CD1c-positive myeloid dendritic cell (primary cell): ENCODE data around the gene DAD1.
"Not testable (repeated sequence)": the region's sequence is repeated elsewhere in the genome, so short reads cannot be mapped to it uniquely, and the experiment has no call there.

Experiments used
- DNase-seq: peaks from one replicate; pipeline ENCODE4 v3.0.0-alpha.2; 2016; ENCODE audit errors: extremely low spot score

DAD1 gene

GRCh38 chr14:22589096-22589839 lies at the start of gene DAD1:
DAD1 (minus strand) TSS chr14:22589224; CDS start chr14:22589157, 67 bp downstream.
- DNase-seq, result peak; percentile 100

DNA sequence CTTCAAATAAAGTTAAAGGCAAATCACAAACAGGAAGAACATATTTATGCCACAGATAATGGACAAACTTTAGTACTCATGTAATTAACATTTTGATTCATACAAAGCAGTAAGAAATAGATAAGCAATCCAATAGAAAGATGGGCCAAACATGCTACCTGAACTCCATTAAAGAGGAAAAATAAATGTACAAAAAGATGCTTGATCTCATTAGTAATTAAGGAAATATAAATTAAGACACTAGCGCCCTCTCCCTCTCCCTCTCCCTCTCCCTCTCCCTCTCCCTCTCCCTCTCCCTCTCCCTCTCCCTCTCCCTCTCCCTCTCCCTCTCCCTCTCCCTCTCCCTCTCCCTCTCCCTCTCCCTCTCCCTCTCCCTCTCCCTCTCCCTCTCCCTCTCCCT lies 47.0 kb upstream of the DAD1 start:
- DNase-seq, result not testable (repeated sequence)

DNA sequence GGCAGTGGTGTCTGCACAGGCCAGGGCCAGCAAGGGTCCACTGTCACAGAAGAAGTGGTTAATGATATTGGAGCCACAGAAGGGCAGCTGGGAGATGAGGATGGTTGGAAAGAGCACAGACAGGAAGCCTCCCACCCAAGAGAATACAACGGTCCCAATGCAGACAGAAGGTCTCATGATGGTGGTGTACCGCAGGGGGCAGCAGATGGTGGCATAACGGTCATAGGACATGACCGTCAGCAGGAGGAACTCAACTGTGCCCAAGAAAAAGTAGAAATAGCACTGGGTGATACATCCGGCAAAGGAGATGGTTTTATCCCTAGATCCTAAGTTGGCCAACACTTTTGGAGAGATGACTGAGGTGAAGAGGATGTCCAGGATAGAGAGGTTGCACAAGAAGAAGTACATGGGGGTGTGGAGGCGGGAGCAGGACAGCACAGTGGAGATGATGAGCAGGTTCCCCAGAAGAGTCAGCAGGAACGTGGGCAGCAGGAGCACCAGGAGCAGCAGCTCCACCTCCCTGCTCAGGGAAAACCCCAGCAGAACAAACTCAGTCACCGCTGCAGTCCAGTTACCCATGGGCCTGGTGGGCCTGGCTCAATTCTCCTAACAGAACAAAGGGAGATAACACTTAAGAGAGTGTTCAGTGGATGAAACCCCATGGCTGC lies 45.3 kb upstream of the DAD1 start:
- DNase-seq, result no peak

- DNase-seq, result no peak
These were observed 41.5 kb upstream of the DAD1 start for GRCh38 chr14:22630486-22630885.

DNA sequence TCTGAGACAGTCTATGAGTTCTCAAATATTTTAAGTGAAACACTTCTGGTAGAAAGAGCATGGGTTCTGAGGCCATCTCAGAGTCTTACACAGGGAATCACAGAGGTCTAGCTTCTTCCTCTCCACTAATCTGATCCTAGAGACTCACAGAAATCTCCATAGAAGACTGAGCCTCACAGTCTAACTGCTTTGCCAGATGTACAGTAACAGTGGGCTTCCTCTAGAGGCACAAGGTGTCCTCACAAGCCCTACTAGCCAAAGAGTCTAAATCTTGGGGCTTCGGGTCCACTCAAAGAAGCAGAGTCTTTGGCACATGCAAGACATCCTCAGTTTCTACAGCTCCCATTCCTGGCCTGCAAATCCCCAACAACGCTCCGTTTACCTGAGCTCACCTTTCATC lies 41.0 kb upstream of the DAD1 start:
- no peak for DNase-seq

DNA sequence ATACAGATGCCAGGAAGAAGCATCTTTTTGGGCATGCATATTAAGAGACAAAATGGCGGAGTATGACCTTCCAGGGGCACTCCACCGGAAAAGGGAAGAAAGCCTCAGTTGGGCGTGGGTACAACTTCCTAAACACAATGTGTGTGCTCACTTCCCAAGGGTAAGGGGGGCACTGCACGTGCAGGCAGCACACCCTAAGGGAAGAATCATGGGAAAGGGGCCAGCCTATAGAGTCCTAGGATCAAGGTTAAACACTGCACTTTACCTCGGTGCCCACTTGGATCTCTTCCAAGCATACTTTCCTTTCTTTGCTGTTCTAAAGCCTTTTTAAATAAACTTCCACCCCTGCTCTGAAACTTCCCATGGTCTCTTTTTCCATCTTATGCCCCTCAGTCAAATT lies 40.3 kb upstream of the DAD1 start:
- no peak for DNase-seq

DNA sequence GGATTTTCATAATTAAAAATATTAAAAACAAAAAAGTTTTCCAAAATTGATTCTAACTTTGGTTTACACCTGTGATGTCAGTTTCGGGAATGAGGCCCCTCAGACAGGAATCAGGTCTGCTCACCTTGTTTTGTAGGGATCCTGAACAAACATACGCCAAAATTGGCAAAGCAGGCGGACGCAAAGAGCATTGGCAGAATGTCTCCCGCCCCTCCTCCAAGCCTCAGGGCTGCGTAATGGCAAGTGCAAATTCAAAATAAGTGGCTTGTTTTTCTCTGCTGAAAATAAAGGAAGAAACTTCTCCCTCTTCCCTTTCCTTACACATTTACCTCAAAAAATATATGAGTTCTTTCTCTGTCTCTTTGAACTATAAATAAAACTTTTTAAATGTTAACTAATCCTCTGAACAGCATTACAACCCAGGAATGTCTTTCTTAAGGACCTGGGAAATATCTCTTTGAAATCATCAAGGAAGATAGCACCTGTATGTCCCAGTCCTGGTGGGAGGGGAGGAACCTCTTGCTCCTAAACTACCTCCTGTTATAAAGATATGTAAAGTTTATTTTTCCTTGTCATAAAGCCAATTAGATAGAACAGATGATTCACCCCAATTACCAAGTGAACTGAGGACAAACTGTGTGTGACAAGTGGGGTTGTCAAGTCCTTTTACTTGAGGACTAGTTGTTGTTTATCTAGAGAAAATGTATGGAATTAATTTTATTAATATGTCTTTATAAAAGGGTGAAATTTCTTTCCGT lies 38.7 kb upstream of the DAD1 start:
- DNase-seq, result no peak

DNA sequence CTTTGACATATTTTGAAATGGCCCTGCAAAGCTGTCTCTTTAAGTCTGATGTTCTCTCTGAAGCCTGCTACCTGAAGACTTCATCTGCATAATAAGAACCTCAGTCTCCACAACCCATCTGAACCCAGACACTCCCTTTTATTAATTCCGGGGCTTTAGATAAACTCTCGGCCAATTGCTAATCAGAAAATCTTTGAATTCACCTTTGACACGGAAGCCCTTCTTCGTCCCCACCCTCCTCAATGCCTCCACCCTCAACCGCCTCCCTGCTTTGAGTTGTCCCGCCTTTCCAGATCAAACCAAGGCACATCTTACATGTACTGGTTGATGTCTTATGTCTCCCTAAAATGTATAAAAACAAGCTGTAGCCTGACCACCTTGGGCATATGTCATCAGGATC lies 37.6 kb upstream of the DAD1 start:
- DNase-seq, result no peak

GRCh38 chr14:22623047-22623446 lies 34.0 kb upstream of the DAD1 start:
- no peak for DNase-seq

GRCh38 chr14:22622255-22622654 lies 33.2 kb upstream of the DAD1 start:
- DNase-seq, result no peak

DNA sequence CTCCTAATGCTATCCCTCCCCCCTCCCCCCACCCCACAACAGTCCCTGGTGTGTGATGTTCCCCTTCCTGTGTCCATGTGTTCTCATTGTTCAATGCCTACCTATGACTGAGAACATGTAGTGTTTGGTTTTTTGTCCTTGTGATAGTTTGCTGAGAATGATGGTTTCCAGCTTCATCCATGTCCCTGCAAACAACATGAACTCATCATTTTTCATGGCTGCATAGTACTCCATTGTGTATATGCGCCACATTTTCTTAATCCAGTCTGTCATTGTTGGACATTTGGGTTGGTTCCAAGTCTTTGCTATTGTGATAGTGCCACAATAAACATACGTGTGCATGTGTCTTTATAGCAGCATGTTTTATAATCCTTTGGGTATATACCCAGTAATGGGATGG lies 26.7 kb upstream of the DAD1 start:
- DNase-seq, result not testable (repeated sequence)

GRCh38 chr14:22614240-22614799 lies 25.3 kb upstream of the DAD1 start:
- no peak for DNase-seq

GRCh38 chr14:22613736-22614239 lies 24.8 kb upstream of the DAD1 start:
- no peak for DNase-seq

DNA sequence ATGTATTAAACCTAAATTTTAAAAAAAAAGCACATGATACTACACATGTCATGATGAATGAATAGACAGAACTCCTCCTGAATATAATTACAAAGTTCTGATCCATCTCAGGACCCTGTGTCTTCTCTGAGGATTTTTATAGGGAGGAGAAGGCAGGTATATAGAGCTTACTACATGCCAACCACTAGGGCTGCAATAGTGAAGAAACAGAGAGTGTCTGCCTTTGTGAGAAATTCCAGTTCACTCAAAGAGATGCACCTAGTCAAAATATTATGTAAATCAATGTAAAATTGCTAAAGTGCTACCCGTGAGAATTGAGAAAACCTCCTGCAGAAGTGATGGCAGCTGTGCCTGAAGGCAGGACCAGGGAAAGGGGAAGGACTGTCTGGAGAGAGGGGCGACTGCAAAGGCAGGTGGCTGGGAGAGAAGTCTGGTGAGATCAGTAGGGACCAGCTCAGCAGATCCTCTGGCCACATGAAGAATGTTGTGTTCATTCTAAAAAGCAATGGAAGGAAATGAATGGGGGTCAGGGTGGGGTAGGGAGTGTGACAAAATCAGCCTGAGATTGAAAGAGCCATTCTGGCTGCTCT lies 24.2 kb upstream of the DAD1 start:
- DNase-seq, result no peak

DNA sequence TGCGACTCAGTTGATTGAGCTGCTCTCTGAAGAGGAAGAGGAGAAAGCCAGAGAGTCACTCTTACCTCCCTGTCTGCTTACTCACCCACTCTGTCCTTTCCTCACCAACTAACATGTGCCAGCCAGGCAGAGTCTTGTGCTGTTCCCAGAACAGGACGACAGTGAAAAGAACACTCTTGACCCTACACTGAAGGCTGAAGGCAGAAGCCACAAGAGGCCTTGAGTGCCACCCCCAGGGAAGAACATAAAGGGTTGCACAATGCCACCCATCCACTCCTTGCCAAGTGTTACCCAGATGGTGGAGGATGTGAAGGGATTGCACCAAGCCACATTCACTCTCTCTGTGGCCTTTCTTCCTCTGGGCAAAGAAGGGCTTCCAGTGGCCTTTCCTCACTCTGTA lies 21.9 kb upstream of the DAD1 start:
- DNase-seq, result no peak

GRCh38 chr14:22607291-22607690 lies 18.3 kb upstream of the DAD1 start:
- no peak for DNase-seq

DNA sequence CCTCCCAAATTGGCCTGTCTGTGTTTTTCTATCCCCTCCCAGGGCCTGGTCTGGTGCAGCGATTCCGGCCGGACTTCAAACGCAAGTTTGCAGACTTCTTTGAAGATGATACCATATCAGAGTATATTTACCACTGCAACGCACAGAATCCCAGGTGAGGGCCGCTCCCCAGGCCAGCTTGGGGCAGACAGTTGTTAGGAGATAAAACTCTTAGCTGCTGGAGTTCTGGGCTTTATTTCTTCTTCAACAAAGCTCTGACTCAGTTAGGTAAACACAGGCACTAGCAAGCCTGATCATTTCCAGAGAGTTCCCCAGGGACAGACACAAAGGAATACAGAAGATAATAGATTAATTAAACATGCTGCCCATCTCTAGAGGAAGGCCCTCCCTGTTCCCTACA lies 17.4 kb upstream of the DAD1 start:
- DNase-seq, result no peak

- DNase-seq, result peak; percentile 13
These were observed 13.8 kb upstream of the DAD1 start for GRCh38 chr14:22602862-22603261.

- DNase-seq, result no peak
These were observed 13.0 kb upstream of the DAD1 start for GRCh38 chr14:22601996-22602395.

DNA sequence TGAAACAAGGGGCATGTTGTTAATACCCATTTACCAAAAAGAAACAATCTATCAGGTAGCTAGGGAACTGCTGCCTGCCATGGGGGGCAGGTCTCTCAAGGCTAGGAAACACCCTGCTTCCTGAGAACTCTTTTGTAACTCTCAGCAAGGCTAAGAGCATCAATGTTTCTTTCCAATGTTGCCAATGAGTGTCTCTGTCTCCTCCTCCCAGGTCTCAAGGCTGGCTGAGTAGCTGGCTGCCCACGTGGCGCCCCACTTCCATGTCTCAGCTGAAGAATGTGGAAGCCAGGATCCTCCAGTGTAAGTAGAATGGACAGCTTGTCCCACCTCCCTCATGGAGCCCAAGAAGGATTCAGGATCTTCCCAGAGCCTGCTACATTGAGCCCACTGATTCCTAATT lies 12.4 kb upstream of the DAD1 start:
- DNase-seq, result peak; percentile 56

DNA sequence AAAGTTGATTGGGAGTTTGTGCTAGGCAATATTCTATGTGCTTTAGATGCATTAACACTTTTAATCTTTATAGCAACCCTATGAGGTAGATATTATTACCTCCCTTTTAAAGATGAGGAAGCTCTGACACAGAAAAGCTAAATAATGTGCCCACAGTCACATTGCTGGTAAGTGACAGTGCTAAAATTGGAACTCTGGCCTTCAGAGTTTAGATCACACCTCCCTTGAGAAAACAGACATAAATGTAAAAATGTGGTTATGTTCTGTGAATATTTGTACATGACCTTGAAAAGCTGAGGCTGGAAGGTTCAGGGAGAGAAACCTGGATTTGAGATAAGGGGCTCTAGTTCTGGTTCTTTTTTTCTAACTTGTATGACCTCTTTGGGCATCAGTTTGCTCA lies 11.0 kb upstream of the DAD1 start:
- peak; percentile 24 for DNase-seq

DNA sequence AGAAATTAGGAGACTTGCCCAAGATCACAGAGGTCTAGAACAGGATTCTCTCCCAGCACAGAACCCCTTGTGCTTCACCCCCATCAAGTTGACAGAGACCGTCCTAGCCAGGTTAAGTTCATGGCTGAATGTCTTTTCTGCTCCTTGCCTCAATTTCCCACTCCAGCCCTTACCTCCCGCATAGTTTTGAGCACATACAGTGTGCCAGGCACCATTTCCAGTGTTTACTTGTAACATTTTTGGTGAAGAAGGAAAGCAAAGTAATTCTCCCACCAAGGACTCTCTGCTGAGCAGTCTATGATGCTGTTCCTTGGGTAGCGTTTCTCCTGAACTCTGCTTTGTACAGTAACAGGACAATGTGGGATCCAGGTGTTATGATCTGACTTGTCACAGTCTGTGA lies 10.3 kb upstream of the DAD1 start:
- DNase-seq, result no peak
